GOT3 (cell line): ENCODE measurements around the gene BBS1.
"Not testable (repeated sequence)": the region's sequence is repeated elsewhere in the genome, so short reads cannot be mapped to it uniquely, and the experiment has no call there.

Experiments
- DNase-seq: peaks from one replicate; lab custom pipeline; 2025; ENCODE audit warnings: mixed read lengths; lab: John Stamatoyannopoulos, UW

Gene BBS1

DNA sequence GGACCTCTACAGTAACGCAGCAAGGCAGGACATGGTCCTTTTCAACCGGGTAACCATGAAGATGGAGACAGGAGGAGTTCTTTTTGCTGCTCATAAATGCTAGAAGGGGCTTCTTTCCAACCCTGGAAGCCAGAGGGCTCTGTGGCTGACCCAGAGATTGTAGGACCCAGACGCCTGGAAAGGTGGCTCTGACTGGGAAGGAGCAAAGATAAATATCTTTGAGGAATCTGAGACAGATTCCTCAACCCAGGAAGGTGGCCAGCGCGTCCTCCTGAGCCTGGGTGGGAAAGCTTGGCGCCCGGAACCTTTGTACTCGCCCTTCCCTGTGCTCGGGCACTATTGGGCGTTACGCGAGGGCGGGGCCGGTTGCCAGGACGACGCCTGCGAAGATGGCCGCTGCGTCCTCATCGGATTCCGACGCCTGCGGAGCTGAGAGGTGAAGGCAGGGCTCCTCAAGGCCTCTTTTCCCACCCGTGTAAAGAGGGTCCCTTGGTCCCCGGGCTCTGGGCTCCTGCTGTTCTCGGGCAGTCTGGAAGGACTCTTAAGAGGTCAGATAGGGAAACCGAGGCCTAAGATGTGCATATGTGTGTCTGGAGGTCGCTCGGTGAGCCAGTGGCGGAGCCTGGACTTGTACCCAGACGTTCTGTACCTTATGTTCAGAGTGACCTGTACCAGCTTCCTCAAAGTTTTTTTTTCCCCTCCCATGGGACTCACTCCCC is at the start of gene BBS1:
Gene BBS1 (plus strand): TSS at position 365 of the 719 bp plus-strand sequence. CDS start 25 bp downstream, at position 390.
- peak; percentile 27 for DNase-seq

DNA sequence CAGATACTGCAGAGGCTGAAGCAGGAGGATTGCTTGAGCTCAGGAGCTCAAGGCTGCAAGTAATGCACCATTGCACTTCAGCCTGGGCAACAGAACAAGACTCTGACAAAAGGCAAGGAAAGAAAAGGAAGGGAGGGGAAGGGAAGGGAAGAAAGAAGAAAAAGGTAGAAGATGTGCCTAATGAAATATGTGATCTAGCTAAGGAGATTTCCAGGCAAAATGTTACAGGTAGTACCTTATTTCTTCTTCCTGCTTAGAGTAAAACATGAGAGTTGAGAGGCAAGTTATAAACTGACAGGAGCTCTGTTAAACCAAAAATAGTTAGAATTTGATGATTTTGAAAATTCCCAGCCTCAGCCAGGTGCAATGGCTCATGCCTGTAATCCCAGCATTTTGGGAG is 48.4 kb upstream of the BBS1 start:
- DNase-seq: no peak

DNA sequence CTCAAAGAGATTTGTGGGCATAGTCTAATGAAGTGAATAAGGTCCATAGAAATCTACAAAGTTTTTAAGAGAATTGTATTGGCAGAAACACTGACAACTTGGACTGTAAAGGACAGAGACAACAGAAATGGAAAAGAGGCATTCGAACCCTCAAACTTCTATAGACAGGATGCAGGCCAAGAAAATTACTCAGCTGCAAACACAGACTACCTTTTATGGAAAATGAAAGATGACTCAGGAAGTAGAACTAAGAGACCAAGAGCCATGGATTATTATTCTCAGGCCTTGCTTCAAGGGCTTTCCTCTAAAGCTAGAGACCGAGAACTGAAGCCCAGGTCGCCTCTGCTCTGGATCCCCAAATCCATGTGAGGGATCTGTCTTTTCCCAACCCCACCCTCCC is 47.5 kb upstream of the BBS1 start:
- no peak for DNase-seq

DNA sequence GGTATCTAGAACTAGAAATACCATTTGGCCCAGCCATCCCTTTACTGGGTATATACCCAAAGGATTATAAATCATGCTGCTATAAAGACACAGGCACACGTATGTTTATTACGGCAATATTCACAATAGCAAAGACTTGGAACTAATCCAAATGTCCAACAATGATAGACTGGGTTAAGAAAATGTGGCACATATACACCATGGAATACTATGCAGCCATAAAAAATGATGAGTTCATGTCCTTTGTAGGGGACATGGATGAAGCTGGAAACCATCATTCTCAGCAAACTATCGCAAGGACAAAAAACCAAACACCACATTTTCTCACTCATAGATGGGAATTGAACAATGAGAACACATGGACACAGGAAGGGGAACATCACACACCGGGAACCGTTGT is 46.3 kb upstream of the BBS1 start:
- not testable (repeated sequence) for DNase-seq

DNA sequence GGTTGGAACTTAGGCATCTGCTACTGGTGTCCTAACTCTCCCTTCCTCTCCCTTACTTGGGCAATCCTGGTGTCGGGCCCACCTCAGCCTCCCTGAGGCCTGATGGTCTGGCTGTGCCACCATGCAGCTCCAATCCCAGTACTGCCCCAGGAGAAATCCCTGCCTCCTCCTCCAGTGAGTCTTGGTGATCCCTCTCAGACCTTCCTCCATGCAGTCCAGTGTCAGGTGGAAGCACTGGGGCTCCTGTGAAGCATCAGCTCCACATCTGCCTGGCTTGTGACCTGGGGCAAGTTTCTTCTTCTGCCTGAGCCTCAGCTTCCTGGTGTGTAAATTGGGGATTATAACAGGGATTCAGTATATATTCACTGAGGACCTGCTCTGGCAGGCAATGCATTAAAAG is 45.5 kb upstream of the BBS1 start:
- DNase-seq: no peak

DNA sequence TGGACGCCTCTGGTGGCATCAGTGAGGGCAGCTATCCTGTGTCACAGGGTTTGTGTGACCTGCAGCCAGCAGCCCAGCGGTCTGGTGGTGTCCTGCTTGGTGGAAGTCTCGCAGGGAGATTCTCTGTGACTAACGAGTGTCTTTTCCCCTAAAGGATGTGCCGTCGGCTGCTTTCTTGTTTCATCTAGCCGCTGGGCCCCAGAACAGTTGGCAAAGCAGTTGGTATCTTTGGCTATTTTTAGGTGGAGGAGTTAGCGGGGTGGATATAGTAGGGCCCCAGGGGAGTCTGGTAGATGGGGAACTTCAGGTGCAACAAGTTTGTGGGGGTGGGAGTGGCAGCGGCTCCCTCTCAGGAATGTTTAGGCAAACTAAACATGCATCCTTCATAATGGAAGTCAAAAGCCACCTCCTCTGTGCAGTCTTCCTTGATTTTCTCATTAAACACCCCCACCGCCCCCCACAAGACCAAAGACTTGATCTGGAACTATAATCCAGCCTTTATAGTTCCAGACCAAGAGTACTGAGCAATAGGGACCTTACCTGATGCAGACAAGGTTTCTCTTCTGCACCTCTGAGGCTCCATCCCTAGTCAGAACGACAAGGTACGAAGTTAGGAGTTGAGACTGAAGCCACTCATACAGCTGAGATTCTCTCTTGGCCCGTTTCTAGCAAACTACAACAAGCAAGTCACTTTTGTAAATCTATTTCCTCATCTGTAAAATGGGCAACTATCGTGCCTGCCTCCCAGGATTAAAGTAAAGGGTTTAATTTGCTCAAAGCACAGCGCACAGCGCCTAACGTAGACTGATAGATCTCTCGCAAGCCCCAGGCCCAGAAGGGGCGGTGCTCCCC is 44.8 kb upstream of the BBS1 start:
- DNase-seq: no peak

DNA sequence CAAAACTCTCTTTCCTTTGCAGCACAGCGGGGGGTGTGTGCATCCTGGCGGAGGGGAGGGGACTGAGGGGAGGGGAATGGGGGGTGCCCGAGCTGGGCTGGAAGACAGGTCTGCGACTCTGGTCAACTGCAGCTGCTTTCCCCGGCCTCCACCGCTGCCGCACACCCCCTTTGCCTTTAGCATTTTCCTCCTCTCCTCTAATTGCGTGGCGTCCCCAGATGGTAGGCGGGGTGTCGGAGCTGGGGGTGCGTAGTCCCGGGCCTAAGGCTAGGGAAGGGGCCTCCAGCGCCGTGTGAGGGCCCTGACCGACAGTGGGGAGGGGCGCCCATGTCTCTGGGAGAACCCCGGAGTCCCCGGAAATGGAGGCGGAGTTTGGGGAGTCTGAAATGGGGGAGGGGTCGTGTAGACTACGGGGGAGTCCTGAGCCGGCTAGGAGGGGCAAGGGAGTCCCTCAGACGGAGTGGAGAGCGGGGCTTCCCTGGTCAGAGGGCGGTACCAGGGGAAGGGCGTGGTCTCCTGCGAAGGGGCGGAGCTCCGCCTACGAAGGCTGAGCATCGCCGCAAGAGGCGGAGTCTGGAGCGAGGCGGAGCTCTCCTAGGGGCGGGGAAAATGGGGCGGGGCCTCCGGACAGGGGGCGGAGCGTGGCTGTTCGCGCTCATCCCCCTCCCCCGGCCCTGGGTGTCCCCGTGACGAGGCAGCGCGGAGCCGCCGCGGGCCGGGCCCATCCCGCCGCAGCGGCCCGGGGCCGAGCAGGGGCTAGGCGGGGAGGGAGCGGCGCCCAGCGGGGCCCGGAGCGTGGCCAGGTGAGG is 44.0 kb upstream of the BBS1 start, which contains the start of gene PELI3:
Gene PELI3 (plus strand): TSS at position 681 of the 809 bp plus-strand sequence. CDS start 1,224 bp downstream, outside the sequence.
- DNase-seq: peak; percentile 71

DNA sequence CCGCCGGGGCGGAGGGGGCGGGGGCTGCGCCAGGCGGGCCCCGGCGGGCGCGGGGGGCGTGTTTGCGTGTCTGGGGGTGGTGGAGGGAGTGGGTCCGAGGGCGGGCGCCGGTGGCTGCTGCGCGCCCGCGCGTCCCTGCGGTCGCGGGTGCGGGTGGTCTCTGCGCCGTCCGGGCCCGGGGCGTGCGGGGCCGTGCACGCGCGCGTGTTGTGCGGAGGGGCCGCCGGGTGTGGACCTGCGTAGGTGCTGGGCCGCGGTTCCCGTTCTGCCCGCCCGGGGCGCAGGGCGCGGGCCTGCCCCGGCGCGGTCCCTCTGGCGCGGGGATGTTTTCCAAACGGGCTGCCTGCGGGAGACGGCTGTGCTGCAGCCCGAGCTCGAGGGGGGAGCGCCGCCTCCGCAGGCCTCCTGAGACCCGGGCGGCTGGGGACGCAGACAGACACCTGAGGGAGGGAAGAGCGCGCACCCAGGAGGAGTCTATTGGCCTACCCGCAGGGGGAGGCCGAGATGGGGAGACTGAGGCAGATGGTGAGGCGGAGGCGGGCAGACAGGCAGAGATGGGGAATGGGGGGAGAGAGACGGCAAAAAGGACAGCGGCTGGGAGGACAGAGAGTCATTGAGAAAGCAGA is 43.3 kb upstream of the BBS1 start:
- peak; percentile 67 for DNase-seq

DNA sequence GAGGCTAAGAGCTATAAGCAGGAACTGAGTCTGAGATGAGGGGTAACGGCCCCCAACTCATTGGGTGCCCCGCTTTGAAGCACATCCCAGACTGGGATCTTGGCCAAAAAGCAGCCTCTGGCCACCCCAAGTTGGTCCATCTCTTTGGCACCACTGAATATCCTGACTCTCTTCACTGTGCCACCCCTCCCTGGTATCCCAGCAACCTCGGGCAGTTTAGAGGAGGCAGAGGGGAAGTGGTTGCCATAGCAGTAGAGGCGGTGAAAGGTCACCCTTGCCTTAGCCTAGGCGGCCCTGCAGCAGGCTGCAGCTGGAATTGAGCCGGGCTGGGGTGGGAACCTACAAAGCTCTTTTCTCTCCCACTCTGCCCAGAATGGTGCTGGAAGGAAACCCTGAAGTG is 42.7 kb upstream of the BBS1 start:
- no peak for DNase-seq

DNA sequence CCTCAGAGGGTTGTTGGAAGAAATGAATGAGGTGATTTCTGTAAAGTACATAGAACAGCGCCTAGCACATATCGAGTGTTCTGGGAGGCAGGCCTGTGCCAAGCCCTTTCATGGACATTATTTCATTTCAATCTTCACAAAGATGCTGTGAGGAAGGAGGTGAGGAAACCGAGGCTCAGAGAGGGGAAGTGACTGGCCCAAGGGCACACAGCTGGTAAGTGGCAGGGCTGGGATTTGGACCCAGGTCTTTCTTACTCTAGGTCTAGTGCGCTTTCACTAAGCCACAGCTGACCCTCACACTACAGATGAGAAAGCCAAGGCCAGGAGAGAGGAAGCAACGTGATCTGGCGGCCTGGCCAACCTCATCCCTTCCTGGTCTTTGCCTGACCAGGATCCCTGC is 41.7 kb upstream of the BBS1 start:
- no peak for DNase-seq

DNA sequence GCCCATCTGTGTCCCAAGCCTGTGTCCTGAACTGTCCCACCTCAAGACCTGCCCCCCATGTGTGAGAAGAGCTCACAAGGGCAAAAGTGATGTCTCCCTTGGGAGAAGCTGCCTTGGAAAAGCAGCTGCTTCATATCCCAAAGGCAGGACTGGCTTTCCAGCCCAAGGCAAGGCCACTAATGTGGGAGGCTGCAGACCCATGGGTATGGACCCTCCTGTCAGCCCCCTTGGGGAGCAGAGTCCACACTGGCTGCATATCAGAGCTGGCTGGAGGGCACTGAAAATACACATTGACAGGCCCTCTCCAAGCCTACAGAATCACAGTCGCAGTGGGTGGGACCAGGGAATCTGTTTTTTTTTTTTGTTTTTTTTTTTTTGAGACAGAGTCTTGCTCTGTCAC is 41.0 kb upstream of the BBS1 start:
- no peak for DNase-seq

DNA sequence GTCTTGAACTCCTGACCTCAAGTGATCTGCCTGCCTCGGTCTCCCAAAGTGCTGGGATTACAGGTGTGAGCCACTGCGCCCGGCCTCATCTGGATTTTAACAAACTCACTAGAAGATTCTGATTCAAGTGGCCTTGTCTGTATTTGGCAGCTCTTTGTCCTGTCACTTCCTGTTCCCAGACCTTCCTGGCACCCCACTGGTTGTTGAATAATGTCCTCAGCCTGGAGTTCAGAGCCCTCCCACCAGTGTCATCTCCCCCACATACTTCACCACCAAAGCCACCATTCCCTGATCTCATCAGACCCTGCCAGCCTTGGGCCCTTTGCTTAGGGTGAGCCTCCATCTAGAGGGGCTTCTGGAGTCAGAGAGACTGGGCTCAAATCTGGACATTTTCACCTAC is 40.4 kb upstream of the BBS1 start:
- DNase-seq: no peak

DNA sequence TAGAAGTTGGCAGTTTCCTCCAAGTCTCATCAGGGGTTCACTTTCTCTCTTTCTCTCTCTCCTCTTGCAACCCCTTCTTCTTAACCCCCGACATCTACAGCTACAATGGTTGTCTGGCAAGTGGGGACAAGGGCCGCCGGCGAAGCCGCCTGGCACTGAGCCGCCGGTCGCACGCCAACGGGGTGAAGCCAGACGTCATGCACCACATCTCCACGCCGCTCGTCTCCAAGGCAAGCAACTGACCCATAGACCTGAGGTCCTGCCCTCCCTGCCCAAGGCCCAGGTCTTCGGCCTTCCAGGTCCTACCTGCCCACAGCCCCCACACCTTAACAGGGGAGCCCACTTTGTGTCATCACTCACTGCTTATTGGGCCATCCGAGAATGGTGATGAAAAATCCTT is 39.3 kb upstream of the BBS1 start:
- no peak for DNase-seq

DNA sequence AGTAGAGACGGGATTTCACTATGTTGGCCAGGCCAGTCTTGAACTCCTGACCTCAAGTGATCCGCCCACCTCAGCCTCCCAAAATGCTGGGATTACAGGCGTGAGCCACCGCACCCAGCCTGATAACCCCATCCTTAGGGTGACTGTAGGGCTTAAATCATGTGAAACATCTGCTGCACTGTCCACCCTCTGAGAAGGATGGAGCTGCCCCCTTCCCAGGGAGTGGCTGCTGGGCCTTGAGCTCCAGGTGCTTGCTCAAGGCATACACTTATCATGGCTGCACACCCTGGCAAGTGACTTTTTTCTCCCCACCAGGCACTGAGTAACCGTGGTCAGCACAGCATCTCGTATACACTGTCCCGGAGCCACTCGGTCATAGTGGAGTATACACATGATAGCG is 38.4 kb upstream of the BBS1 start:
- DNase-seq: no peak

DNA sequence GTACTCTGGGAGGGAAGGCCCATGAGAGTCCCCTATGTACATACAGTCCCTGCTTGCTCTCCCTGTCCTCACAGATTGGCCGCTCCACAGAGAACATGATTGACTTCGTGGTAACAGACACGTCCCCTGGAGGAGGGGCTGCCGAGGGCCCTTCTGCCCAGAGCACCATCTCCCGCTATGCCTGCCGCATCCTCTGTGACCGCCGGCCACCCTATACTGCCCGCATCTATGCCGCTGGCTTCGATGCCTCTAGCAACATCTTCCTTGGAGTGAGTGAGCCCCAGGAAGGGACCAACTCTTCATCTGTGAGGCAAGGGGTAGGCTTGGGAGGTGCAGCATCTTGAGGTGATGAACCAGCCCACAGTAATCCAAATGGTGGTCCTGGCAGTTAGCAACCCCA is 37.3 kb upstream of the BBS1 start:
- no peak for DNase-seq

DNA sequence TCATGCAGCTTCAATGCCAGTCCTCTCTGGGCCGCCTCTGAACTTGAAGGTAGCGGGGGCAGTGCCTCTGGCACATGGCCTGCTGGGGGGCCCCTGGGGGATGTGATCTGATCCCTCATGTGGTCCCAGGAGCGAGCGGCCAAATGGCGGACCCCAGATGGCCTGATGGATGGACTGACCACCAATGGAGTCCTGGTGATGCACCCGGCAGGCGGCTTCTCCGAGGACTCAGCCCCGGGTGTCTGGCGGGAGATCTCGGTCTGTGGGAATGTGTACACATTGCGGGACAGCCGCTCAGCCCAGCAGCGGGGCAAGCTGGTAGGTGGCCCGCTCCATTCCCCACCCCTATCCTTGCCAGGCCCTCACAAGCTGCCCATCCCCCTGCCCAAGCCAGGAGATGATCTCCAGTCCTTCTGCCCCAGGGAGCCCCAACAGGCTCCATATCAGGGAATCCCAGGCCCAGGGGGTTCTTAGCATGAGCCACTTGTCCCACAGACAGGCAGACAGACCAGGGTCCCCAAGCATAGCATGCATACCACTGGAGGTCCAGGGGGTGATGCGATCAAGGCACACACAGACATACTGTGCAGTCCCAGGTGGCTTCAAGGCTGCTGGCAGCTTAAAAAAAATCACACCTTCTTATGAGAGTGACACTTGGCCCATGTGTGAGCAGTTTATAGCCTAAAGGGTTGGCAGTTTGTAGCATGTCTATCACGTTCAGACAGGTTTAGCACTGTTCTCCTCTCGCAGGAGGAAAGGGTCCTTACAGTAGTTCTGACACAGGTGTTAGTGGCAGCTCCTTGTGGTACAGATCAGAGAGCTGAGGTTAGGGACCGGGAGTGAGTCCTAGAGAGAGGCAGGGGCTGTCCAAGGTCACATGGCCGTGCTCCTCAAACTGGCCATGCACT is 36.6 kb upstream of the BBS1 start:
- DNase-seq: no peak

DNA sequence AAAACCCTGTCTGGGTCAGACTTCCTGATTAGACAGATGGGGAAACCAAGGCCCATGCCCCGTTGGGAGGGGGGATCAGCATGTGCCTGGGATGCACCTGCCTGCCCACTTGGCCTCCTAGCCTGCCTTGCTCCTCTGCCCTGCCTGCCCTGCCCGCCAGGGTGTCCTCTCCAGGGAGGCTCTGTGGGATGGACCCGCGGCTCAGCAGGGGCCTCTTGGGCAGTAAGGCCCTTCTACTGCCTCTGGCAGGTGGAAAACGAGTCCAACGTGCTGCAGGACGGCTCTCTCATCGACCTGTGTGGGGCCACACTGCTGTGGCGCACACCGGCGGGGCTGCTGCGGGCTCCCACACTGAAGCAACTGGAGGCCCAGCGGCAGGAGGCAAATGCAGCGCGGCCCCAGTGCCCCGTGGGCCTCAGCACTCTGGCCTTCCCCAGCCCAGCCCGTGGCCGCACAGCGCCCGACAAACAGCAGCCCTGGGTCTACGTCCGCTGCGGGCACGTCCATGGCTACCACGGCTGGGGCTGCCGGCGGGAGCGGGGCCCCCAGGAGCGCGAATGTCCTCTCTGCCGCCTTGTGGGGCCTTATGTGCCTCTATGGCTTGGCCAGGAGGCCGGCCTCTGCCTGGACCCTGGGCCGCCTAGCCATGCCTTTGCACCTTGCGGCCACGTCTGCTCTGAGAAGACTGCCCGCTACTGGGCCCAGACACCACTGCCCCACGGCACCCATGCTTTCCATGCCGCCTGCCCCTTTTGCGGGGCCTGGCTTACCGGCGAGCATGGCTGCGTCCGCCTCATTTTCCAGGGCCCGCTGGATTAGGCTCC is 34.9 kb upstream of the BBS1 start:
- DNase-seq: no peak

DNA sequence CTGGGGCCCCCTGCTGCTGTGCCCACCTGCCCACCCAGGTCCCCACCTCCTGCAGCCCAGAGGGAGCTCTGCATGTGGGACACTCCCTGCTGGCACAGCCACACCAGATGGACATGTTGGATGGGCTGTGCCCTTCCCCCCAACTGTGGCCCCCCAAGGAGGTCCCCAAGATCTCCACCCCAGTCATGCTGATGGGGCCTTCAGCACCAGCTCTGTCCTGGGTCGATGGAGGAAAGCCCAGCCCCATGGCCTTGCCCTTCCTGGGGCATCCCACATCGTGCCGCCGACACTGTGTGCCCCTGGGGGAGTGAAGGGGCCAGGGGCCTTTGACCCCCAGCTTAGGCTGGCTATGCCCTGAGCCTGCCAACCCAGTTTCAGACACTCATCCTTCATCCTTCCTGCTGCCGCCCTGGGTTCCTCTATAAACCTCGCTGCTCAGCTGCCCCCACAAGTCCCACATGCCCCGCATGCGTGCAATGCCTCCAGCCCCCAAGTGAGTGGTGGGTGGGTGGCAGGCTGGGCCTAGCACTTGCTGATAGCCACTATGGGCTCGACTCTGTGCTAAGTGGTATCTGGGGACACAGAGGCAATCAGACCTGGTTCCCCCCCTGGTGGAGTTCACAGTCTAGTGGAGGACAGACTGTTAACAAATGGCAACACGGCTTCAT is 34.1 kb upstream of the BBS1 start:
- no peak for DNase-seq

DNA sequence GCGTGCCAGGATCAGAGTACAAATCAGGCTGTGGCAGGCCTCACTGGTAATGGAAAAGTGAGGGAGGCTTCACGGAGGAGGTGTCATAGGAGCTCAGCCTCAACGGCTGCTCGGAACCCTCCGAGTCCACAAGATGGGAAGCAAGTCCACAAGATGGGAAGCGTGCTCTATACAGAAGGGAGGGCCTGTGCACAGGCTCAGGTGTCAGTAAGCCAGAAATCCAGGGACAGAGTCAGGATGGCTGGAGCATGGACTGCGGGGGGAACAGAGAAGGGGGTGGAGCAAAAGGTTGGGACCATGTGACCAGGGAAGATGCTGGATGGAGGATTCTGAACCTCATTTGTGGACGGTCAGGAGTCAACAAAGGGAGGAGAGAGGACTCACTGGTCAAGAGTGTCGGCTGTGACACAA is 33.6 kb upstream of the BBS1 start:
- no peak for DNase-seq
